GM19025 (cell line): ENCODE measurements around the gene PPP1R36.
"Not testable (repeated sequence)": the region's sequence is repeated elsewhere in the genome, so short reads cannot be mapped to it uniquely, and the experiment has no call there.

Experiments
- ATAC-seq: cut with Tn5 transposase; IDR thresholded peaks from one replicate; pipeline ENCODE4 v1.9.1; 2021; ENCODE audit warnings: mild to moderate bottlenecking, low read depth, moderate library complexity; ENCODE audit not compliant: unreplicated experiment

The PPP1R36 gene

DNA sequence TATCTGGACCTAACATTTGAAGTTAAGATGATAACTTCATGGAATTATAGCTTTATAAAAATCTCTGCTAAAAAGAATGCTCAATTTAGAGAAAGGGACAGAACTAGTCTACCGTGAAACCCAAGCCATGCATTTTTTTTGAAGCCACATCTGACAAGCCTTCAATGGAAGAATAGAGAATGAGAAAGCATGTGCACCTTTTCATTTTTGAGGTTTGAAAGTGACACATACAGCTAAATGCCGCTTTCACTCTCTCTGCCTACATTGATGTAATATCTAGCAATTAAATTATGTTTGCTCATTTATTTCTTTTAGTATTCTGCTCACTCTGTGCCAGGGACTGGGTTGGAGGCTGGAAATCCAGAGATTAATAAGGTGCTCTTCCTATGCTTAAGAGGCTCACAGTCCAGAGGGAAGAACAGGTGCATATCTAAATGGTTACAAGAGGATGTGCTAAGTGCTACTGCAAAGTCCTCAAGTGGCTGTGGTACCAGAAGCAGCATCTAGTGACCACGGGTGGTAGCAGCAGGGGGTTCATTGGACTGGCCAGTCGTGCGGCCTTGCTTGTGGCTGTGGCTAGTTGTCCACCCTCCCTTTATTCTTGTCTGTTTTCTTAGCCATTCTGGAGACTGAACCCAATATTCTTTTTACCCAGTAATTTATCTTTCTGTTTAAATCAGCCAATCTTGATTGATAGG lies 60.4 kb downstream of the PPP1R36 start:
- no peak for ATAC-seq

DNA sequence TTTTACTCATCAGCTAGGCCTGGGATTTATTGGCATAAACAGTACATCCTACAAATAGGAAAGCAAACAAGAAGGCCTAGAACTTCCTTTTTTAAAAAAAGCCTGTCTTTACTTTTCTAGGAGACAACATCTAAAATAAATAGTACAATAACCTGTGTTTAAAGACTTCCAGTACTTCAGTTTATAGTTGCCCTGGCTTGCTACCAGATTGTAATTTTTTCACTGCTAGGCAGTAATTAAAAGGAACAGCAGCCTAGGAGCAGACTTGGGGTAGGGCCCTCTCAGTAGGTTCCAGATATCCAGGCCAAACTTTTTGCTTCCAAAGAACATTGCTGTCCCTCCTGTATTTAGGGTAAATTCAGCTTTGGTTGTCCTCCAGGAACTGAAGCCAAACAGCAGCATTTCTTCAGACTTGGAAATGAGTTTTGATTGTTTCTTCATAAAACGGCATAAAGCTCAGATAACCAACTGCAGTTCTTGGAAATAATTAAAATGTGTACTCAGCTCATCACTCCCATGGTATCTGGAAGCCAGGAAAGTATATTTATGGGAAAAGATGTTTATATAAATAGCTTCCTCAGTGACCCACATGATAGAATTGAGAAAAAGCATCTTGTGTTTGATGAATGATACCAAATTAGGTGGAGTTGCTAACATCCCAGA lies 61.7 kb downstream of the PPP1R36 start:
- ATAC-seq: no peak

DNA sequence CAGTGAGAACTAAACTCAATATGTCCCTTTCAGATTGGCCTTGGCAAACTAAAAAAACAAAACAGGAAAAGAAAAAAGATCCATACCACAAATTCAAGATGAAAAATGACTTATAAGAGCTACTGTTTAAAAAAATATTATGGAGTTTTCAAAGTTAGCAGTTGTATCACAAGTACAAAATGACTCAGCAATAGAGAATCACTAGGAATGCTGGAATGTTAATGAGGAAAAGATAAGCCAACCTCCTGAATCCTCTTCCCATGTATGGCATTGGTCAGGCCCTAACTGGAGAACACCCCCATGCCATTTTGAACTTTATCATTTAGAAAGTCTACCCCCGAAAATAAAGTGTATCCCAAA lies 62.2 kb downstream of the PPP1R36 start:
- no peak for ATAC-seq

DNA sequence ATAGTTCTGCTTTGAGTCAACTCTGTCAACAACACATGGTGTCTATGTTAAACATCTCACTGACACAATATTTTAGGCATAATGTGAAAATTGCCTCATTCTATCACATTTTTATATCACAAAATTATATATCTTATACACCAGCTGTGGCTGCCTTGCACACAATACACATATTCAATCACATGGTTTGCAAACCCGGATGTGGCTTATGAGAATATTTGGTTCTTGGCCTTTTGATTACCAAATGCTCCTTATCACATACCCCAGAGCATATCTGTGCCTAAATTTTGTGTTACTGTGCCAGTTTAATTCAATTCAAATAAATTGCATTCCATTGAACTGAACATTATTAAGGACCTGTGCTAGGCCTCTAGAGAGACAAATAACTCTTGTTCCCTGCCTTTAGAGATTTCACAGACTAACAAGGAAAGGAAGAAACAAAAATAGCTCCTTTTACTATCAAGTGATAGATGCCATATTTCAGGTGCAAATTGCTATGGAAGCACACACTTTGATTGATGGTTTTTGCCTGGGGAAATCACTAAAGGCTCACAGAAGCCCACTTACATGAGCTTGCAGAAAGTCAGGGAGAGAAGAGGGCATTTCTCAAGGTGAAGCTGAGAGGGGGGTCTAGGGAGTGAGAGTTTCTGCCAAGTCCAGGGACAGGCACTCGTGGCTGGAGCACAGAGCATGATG lies 63.4 kb downstream of the PPP1R36 start:
- no peak for ATAC-seq

DNA sequence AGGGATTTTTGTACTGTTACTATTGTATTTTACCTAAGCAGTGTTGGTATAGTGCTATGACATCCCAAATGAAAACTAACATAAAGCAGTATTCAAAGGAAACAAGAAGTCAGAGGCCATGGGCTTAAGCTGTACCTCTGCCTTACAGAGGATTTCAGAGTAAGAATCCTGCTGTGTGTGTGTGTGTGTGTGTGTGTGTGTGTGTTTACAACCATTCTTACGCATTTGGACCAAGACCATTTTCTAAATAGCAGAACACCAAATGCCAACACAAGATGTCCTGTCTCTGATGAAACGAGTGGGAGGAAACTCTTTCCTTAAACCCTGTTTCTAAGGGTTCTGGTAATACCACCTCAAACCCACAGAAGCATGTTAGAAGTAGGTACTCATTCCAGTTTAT lies 64.4 kb downstream of the PPP1R36 start:
- ATAC-seq: no peak

DNA sequence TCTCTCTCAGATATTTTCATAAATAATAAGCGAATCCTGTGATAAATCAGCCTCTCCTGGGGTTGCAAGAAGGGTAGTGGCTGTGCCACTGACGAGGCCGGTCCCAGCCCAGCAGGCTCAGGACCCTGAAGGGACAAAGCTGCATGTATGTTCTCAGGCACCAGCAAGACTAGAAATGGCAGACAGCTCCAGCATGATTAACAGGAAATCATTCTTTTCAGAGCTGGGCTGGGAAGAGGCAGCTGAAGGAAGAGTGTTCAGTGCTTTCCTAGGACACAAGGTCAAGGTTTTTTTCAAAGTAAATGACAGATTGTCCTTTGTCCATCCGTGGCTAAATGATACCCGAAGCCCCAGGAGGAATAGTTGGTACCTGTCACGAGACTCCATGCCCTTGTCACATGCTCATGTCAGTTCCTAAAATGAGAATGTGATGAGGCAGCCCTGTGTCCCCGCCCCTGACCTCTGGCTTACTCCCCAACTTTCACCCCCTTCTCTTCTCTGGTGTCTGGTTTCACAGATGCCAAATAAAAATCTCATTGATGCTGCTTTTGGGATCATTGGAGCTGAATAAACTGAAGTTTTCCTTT lies 65.1 kb downstream of the PPP1R36 start:
- no peak for ATAC-seq

DNA sequence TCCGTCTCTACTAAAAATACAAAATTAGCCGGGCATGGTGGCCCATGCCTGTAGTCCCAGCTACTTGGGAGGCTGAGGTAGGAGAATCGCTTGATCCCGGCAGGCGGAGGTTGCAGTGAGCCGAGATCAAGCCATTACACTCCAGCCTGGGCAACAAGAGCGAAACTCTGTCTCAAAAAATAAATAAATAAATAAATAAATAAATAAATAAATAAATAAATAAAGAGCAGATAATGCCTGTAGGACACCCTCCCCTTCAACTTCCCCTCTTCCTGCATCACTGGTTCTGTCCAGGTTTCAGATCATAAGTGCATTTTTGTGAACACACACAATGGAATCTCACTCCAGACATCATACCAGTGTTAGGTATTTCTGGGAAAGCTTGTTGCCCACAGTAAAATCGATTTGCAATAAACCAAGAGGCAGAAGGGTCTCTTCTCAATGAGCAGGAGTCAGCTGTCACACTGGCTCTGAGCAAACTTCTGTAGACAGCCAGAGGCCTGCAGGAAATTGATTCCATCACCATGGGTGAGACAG lies 68.2 kb downstream of the PPP1R36 start:
- not testable (repeated sequence) for ATAC-seq

DNA sequence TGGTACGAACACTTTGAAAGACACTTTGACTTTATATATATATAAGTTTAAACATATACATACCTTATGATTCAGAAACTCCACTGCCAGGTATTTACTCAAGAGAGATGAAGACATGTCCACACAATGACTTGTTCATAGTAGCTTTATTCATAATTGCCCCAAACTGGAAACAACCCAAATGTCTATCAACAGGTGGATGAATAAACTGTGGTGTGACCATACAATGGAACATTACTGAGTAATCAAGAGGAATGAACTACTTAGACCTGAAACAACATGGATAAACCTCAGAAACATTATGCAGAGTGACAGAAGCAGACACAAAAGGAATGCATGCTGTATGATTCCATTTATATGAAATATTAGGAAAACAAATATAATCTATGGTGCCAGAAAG lies 71.1 kb downstream of the PPP1R36 start:
- no peak for ATAC-seq

DNA sequence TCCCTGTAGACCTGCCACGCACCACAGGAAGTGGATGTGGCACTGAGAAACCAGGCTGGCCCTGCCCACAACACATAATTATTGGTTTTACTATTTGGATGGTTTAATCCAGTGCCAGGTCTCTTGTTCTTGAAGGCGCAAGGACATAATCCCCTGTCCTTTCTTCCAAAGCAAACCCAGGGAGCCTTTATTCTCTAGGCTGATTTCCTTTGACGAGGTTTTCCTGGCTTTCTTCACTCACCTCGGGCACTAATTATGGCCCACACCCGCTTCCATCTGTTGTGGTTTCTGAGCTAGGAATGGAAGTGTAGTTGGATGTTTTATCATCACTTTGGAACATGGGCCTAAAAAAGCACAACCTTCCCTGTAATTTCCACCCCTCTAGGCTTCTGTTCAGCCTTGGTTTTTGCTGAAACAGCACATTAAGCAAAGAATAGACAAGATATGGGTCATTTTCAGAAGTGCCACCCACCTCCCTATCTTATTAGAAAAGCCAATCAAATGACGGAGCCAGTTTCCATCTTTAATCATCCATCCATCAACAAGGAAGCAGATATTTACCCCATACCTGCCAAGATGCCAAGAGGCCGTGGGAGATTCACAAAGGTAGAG lies 73.9 kb downstream of the PPP1R36 start:
- no peak for ATAC-seq

DNA sequence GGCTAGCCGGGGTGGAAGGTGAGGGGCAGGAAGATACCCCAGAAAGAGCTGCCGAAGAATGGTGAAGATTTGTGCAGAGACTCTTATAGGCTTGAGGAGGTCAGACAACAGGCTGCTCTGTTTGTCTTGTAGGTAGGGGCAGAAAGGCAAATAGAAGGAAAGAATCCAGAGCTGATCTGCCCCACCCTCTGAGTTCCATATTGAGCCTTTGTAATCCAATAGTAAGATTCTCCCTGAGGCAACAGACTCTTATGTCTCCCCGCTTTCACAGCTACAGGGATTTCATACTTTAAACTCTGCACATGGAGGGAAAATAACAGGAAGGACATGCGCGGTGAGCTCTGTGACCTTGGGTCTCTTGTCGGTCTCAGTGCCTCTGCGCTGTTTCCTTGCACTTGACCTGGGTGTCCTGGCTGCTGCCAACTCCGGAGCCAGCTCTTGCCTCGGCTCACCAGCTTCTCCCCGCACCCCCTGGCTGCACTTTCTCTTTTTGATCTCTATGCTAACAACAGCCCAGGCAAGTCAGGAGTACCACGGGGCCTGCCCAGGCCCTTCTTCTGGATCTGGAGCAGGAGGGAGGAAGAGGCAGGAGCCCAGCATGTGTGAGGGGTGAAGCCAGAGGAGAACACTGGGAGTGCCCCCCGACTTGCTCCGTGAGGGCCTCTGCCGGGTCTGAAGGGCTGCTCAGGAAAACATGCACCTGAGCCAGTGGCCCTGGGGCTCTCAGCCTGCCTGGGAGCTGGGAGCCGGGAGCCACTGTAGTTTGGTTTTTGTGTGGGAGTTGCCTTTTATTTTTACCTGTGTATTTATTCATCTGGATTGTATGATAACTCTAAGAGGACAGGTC lies 75.8 kb downstream of the PPP1R36 start:
- ATAC-seq: no peak

DNA sequence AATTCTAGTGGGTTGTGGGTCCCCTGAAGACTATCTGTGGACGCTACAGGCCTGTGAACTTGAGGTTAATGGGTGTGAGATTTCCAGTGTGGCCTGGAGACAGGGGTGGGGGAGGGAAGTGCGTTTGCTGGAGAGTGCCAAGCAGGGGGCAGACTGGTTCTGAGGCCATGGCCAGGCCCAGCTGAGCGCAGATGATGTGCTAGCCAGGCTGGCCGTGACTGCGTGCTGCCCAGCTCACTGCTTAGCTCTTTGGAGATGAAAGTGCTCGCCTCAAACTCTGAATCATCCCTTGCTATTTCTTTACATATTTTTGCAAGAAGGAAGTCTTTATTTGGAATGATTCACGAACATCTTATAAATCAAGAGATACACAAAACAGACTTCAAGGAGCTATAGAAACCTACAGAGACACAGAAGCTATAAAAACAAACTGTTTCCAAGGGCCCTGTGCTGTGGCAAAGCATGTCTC lies 79.2 kb downstream of the PPP1R36 start:
- ATAC-seq: no peak

DNA sequence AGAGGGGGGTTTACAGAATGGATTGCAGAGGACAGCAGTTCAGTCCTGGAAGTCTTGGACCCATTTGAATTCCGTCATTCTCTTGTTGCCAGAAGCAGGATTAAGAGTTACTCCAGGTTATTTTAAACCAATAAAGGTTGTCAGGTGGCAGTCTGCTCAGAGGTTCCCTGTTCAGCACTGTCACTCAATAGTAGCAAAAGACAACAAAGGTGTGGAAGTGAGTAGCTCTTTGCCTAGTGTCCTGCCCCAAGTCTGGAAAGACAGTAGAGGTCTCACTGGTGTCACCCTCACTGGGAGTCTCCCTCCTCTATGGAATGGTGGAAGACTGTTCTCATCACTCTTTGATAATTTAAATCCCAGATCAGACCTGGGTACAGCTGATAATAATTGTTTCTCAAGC lies 81.0 kb downstream of the PPP1R36 start:
- no peak for ATAC-seq

DNA sequence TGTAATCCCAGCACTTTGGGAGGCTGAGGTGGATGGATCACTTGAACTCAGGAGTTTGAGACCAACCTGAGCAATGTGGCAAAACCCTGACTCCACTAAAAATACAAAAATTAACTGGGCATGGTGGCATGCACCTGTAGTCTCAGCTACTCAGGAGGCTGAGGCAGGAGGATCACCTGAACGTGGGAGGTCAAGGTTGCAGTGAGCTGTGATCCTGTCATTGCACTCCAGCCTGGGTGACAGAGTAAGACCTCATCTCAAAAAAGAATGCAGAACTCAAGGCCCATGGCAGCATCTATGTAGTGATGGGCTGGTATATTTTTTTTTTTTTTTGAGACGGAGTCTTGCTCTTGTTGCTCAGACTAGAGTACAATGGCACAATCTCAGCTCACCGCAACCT lies 81.5 kb downstream of the PPP1R36 start:
- ATAC-seq: not testable (repeated sequence)

DNA sequence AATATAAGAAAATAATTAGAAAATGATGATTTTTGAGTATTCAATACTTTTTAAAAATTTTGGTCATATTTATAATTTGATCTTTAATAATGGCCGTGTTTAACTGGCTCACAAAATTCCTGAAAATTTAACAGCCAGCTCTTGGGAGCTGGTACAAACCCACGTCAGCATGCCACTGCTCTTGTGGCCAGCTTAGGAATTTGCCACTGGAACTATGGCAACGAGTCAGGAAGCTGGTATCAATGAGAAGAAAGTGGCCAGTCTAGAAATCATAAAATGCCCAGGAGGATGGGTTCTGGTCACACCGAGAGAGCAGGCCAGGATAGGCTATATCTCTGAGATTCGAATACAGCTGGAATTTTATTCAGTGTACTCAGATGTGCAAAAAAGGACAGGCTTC lies 82.3 kb downstream of the PPP1R36 start:
- no peak for ATAC-seq

DNA sequence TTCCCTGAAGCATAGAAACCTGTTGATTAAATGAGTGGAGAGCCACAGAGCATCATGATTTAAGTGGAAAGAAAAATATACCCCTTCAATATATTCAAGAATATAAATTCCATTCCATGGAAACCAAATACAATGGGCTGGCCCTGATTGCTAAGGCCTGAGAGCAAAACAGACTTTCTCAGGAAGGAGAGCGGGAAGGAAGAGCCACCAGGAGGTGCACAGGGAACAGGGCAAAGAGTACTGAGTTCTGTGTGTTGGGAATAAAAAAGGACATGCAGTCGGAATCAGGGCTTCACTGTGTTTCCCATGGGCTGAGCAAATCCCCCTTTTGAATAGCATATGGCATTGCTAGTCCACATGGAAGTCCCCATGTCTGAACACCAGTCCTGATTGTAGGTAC lies 84.8 kb downstream of the PPP1R36 start:
- no peak for ATAC-seq

DNA sequence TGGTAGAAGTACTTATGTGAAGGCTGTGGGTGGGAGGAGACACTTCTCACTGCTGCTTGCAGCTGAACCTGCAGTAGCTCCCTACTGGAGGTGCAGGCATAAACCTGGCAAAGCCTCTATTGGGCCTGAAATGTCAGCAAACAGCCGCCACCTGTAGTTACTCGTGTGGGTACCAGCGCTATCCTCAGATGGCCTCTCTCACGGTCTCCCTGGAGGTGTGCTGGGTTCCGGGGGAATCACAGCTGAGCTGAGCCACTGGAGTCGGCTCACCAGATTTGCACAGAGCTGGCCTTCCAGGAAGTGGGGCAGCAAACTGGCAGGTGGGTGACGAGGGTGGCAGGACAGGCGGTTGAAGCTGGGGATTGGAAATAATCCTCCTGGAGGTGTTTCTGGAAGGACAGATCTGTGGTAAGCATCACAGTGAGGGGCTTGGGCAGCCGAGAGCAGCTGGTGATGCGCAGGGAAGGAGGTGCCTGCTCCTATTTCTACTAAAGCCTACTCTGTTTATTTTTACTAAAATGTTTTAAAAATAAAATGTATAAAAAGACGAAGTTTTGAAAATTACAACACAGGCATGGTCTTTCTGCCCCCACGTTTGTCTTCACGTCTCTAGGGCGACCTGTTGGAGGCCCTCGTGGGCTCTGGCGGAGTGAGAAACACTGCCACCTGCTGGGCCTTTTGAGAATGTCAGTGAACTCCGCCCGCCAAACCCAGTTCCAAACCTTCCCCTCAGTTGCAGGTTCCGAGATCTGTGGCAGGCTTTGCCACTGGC lies 86.6 kb downstream of the PPP1R36 start:
- no peak for ATAC-seq

DNA sequence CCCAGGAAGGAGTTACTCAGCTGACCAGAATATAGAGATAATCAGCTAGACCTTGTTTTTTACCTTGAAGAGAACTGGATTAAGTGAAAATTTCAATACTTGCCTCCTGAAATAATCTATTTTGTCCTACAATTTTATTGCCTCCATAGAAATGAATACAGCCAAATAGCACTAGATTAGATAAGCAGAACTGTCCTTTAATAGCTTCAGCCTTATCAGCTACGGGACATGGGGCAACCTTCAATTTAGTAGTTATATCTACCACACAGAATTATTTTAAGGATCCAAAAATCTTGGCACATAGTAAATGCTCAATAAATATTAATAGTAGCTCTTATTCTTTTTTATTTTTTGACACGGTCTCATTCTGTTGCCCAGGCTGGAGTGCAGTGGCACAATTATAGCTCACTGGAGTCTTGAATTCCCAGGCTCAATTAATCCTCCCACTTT lies 87.2 kb downstream of the PPP1R36 start:
- no peak for ATAC-seq

DNA sequence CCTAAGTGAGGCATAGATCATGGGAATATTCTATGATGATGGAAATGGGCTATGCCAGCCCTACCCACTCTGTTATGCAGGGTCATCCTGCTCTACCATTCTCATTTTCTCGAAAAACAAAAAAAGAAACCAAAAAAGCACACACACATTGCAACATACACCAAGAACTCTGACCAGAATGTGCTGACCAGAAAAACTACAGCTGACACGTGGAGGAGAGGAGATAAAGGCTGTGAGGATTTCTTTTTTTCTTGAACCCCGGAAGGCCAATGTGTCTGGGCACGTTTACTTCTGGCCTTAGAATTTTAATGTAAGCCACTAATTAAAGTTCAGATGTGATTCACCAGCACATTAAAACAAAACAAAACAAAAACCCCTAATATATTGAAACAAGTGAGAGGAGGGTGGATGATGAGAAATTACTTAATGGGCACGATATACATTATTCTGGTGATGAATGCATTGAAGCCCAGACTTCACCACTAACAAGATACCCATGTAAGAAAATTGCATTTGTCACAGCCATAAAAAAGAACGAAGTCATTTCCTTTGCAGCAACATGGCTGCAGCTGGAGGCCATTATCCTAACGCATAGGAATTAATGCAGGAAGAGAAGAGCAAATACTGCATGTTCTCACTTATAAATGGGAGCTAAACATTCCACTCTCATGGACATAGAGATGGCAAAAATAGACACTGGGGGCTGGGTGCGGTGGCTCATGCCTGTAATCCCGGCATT lies 88.1 kb downstream of the PPP1R36 start:
- ATAC-seq: no peak
